Prostate gland (tissue), 2 donors: Measurements from ENCODE around the gene PFKFB3.

Source experiments
- POLR2A ChIP-seq: fragments of 450-650 bp; IDR thresholded peaks from one replicate; pipeline ENCODE4 v1.6.1; 2016; ENCODE audit warnings: antibody characterized with exemption, mild to moderate bottlenecking
- POLR2AphosphoS5 ChIP-seq: sonication (generic); formaldehyde crosslinking; IDR thresholded peaks from one replicate; pipeline ENCODE4 v1.6.1; 2017; ENCODE audit warnings: antibody characterized with exemption
- TF ChIP-seq, protein P1 (sequence below), 4 experiments: fragments of 200-600 bp in 2 of 4; fragments of 450-650 bp in 2 of 4; sonication (generic) in 2 of 4; IDR thresholded peaks; 1 replicate in 3 of 4; 2 replicates in 1 of 4; pipeline ENCODE4 v1.5.1; 2016 to 2019; ENCODE audit warnings: antibody characterized with exemption in 4 of 4, mild to moderate bottlenecking in 2 of 4, moderate library complexity in 2 of 4

DNA sequence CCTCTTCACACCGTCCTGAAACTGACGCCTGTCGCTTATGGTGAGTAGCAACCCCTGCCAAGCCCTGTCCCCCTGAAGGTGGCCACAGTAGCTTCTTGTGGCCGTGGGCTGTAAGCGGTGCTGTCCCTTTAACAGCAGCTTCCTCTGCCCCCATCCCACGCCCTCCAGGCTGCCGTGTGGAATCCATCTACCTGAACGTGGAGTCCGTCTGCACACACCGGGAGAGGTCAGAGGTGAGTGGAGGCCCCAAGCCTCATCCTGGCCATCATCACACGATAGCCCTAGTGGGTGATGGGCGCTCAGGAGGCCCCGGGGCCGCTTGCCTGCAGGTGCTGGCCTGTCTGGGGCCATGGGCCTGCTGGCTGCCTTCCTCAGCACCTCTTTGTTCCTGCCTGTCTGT is 21.2 kb downstream of the PFKFB3 start:
- TF ChIP-seq, protein P1, sequence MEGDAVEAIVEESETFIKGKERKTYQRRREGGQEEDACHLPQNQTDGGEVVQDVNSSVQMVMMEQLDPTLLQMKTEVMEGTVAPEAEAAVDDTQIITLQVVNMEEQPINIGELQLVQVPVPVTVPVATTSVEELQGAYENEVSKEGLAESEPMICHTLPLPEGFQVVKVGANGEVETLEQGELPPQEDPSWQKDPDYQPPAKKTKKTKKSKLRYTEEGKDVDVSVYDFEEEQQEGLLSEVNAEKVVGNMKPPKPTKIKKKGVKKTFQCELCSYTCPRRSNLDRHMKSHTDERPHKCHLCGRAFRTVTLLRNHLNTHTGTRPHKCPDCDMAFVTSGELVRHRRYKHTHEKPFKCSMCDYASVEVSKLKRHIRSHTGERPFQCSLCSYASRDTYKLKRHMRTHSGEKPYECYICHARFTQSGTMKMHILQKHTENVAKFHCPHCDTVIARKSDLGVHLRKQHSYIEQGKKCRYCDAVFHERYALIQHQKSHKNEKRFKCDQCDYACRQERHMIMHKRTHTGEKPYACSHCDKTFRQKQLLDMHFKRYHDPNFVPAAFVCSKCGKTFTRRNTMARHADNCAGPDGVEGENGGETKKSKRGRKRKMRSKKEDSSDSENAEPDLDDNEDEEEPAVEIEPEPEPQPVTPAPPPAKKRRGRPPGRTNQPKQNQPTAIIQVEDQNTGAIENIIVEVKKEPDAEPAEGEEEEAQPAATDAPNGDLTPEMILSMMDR (IDR thresholded peaks at IDR 0.05) = no peak
- TF ChIP-seq POLR2A (no peak), POLR2AphosphoS5 (no peak)
